ENCODE measurements around the gene PRKCB. TPM values are rescaled to one million over a fixed set of nuclear protein-coding genes. Genes with fewer than 3 reads are reported as not detected.

PRKCB gene
- total and polyA plus RNA-seq, 4 experiments from 2014 or later, result 46.5 to 106 (median 98.2) TPM

DNA sequence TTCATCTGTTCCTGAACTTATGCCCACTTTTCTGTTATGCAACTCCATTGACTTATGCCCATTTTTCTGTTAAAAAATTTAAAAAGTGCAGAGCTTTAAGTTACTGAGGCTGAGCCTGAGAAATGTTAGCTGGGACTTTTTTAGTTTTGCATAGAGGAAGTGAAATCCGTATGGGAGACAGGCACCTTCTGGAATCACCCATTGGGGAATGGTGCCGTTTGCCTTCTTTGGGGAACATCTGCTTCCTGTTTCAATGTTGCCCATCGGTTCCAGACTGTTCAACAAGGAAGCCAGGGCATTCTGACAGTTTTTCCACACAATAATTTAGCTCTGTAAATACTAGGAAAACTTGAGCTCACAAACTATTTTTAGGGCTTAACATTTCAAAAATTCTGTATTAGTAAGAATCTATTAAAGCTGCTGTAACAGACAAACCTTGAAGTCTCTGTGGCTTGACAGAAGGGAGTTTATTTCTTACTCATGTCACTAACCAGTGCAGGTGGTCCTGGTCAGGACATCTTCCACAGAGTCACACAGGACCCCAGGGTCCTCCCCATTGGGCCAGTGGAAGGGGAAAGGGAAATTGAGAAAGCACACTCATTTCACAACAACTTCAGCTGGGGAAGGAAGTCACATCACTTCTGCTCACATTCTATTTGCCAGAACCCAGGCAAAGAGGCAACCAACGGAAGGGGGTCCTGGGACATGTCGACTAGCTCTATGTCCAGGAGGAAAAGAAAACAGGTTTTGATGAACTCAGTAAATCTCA lies 17.2 kb downstream of the PRKCB start:
- no peak overlapping the region for H3K27ac Mint-ChIP-seq
- H3K4me1 ChIP-seq (ENCODE audit: insufficient read depth, low read length), result peaks cover 84% of the 10 kb centered on the region
- no peak for DNase-seq
- peak overlapping the region in 1 of 8 donors; percentile 18 for H3K4me3 Mint-ChIP-seq
- peaks cover 6 to 40% of the 10 kb centered on the region in 2 donors for H3K36me3 Mint-ChIP-seq
- no peaks in the 10 kb centered on the region for H3K36me3 ChIP-seq (ENCODE audit: insufficient read depth, low read length)
- no peaks in the 10 kb centered on the region for H3K9me3 ChIP-seq (ENCODE audit: control insufficient read depth in 1 of 2, low read length in 2 of 2)
- H3K9me3 Mint-ChIP-seq, result no peaks in the 10 kb centered on the region
- H3K27me3 ChIP-seq (ENCODE audit: insufficient read depth, low read length), result no peaks in the 10 kb centered on the region
- peaks cover 68 to 95% (median 84%) of the 10 kb centered on the region in 4 donors for H3K4me1 Mint-ChIP-seq
- H3K27me3 Mint-ChIP-seq, result no peaks in the 10 kb centered on the region
- POLR2A ChIA-PET (ENCODE audit: partially characterized antibody), result interaction anchor here (1.3 to 1.6 kb wide), 3 partner anchors 9 to 16 kb away, joined by 3 to 6 read pairs (median 5); no protein-coding TSS in a partner anchor
- no peak overlapping the region for H3K27ac ChIP-seq (ENCODE audit: low read depth, low read length)
- CTCF ChIA-PET (ENCODE audit: partially characterized antibody), result interaction anchor here (0.8 to 2.3 kb wide), 3 partner anchors 13 to 157 kb away, joined by 3 to 6 read pairs (median 3); no protein-coding TSS in a partner anchor
- H3K4me3 ChIP-seq (ENCODE audit: low read length in 2 of 2), result no peak overlapping the region
- intact Hi-C loops (cut with micrococcal nuclease), result loop anchor here (10.0 kb wide), 1 partner anchor 52 kb away; no protein-coding TSS in a partner anchor

DNA sequence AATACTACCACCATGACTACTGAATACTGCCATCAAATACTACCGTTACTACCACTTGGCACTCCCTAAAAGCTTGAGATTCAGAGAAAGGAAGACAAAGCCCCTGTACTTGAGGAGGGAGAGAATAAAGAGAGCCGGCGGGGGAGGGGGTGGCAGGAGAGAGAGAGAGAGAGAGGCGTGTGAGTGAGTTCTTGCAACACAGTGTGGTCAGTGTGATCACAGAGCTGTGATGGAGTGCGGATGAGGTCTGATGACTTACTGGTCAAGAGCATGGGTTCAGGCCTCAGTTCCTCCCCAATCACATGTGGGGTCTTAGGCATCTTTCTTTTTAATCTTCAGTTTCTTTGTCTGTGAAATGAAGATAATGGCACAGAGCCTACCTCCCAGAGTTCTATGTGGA lies 19.2 kb downstream of the PRKCB start:
- Mint-ChIP-seq H3K27ac (peak overlapping the region in 1 of 7 donors; percentile 40), H3K4me3 (no peak overlapping the region), H3K4me1 (peaks cover 72 to 95% (median 84%) of the 10 kb centered on the region in 4 donors), H3K9me3 (no peaks in the 10 kb centered on the region), H3K27me3 (no peaks in the 10 kb centered on the region), H3K36me3 (peaks cover 5 to 33% of the 10 kb centered on the region in 2 donors)
- no peak overlapping the region for H3K27ac ChIP-seq (ENCODE audit: low read depth, low read length)
- H3K9me3 ChIP-seq (ENCODE audit: control insufficient read depth in 1 of 2, low read length in 2 of 2), result no peaks in the 10 kb centered on the region
- H3K27me3 ChIP-seq (ENCODE audit: insufficient read depth, low read length), result no peaks in the 10 kb centered on the region
- CTCF ChIA-PET (ENCODE audit: partially characterized antibody), result interaction anchor here (1.3 to 1.6 kb wide), 2 partner anchors 22 to 51 kb away, joined by 3 to 4 read pairs; no protein-coding TSS in a partner anchor
- no peak for DNase-seq
- POLR2A ChIA-PET (ENCODE audit: partially characterized antibody), result no interaction called here
- H3K36me3 ChIP-seq (ENCODE audit: insufficient read depth, low read length), result no peaks in the 10 kb centered on the region
- no peak overlapping the region for H3K4me3 ChIP-seq (ENCODE audit: low read length in 2 of 2)
- intact Hi-C loops (cut with micrococcal nuclease), result loop anchor here (10.0 kb wide), 1 partner anchor 50 kb away; no protein-coding TSS in a partner anchor
- H3K4me1 ChIP-seq (ENCODE audit: insufficient read depth, low read length), result peaks cover 87% of the 10 kb centered on the region

DNA sequence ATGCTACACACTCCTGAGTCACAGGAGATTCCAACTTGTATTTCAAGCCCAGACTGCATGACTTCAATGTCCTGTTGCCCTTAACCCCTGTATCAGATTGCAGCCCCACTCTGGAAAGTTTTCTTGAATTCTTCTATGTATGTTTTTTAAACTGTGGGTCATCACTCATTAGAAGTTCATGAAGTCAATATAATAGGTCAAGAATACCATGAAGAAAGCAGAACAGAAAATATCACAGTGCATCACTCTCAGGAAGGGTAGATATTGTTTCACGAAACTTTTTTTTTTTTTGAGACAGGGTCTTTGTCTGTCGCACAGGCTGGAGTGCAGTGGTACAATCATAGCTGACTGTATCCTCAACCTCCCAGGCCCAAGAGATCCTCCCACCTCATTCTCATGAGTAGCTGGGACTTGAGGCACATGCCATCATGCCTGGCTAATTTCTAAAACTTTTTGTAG lies 20.5 kb downstream of the PRKCB start:
- H3K4me3 ChIP-seq (ENCODE audit: low read length in 2 of 2), result no peak overlapping the region
- peaks cover 85% of the 10 kb centered on the region for H3K4me1 ChIP-seq (ENCODE audit: insufficient read depth, low read length)
- H3K9me3 ChIP-seq (ENCODE audit: control insufficient read depth in 1 of 2, low read length in 2 of 2), result no peaks in the 10 kb centered on the region
- no peaks in the 10 kb centered on the region for H3K36me3 ChIP-seq (ENCODE audit: insufficient read depth, low read length)
- no peaks in the 10 kb centered on the region for H3K9me3 Mint-ChIP-seq
- ChIA-PET CTCF (ENCODE audit: partially characterized antibody) (interaction anchor here (1.0 to 2.0 kb wide), 4 partner anchors 16 to 52 kb away, joined by 3 to 6 read pairs (median 4); no protein-coding TSS in a partner anchor), POLR2A (ENCODE audit: partially characterized antibody) (interaction anchor here (1.1 to 1.2 kb wide), 2 partner anchors 13 to 19 kb away, joined by 3 to 5 read pairs; no protein-coding TSS in a partner anchor)
- H3K27ac Mint-ChIP-seq, result peak overlapping the region in 3 of 7 donors; percentile 5 to 42 (median 19)
- intact Hi-C loops (cut with micrococcal nuclease), result loop anchor here (10.0 kb wide), 1 partner anchor 49 kb away; no protein-coding TSS in a partner anchor
- H3K4me3 Mint-ChIP-seq, result no peak overlapping the region
- H3K27ac ChIP-seq (ENCODE audit: low read depth, low read length), result no peak overlapping the region
- no peaks in the 10 kb centered on the region for H3K27me3 Mint-ChIP-seq
- H3K27me3 ChIP-seq (ENCODE audit: insufficient read depth, low read length), result no peaks in the 10 kb centered on the region
- H3K4me1 Mint-ChIP-seq, result peaks cover 68 to 90% (median 79%) of the 10 kb centered on the region in 4 donors
- H3K36me3 Mint-ChIP-seq, result peaks cover 3 to 26% of the 10 kb centered on the region in 2 donors
- DNase-seq, result no peak

DNA sequence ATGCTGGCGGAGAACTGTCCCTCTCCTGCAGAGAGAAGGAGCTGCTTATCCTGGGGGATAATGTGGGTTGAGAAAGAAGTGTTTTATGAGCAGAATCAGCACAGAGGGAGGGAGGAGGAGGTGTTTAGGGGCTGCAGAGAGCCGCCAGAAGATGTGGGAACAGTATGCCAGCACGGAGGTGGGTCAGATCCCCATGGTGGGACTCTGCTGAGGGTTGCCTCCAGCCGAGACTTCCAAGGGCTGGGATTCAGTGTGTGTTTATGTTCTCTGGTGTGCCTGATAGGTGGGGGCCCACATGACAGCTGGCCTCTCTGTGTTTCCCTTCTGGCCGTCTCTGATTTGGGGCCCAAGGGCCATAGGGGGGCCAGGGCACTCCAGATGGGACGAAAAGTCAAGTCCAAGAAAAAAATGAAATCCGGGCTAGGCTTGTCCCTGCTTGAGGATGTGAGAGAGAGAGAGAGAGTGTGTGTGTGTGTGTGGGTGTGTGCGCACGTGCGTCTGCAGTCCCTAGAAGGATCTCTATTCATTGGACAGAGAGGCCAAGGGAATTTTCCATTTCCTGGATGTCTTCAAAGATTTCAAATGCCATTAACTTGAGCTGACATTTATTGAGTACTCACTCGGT lies 21.6 kb downstream of the PRKCB start:
- intact Hi-C loops (cut with micrococcal nuclease), result loop anchor here (10.0 kb wide), 1 partner anchor 47 kb away; no protein-coding TSS in a partner anchor
- no peaks in the 10 kb centered on the region for H3K27me3 Mint-ChIP-seq
- peak overlapping the region in 5 of 7 donors; percentile 6 to 83 (median 44) for H3K27ac Mint-ChIP-seq
- H3K4me3 ChIP-seq (ENCODE audit: low read length in 2 of 2), result no peak overlapping the region
- no peak overlapping the region for H3K27ac ChIP-seq (ENCODE audit: low read depth, low read length)
- H3K4me1 Mint-ChIP-seq, result peaks cover 67 to 92% (median 81%) of the 10 kb centered on the region in 4 donors
- H3K9me3 Mint-ChIP-seq, result no peaks in the 10 kb centered on the region
- no peaks in the 10 kb centered on the region for H3K27me3 ChIP-seq (ENCODE audit: insufficient read depth, low read length)
- POLR2A ChIA-PET (ENCODE audit: partially characterized antibody), result interaction anchor here (0.8 to 1.3 kb wide), 3 partner anchors 10 to 85 kb away, joined by 3 to 5 read pairs (median 3); no protein-coding TSS in a partner anchor
- H3K4me3 Mint-ChIP-seq, result peak overlapping the region in 4 of 8 donors; percentile 32 to 72 (median 66)
- no peaks in the 10 kb centered on the region for H3K36me3 ChIP-seq (ENCODE audit: insufficient read depth, low read length)
- no peaks in the 10 kb centered on the region for H3K9me3 ChIP-seq (ENCODE audit: control insufficient read depth in 1 of 2, low read length in 2 of 2)
- CTCF ChIA-PET (ENCODE audit: partially characterized antibody), result interaction anchor here (2.0 to 2.1 kb wide), 2 partner anchors 50 to 54 kb away, joined by 6 to 14 read pairs; no protein-coding TSS in a partner anchor
- no peak for DNase-seq
- peaks cover 3 to 19% of the 10 kb centered on the region in 2 donors for H3K36me3 Mint-ChIP-seq
- H3K4me1 ChIP-seq (ENCODE audit: insufficient read depth, low read length), result peaks cover 86% of the 10 kb centered on the region

DNA sequence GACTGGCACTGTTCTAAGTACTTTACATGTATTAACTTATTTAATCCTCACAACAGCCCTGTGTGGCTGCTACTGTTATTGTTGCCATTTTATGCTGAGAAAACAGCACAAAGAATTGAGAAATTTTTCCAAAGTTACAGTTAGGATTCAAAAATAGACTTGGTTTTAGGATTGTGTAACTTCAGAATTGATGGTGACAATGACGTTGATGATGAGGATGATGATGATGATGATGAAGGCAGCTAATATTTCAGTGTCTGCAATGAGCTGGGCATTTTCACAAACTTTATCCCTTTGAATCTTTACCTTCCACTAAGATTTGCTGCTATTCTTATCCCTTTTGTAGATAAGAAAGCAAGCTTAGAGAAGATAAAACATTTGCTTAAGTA lies 22.1 kb downstream of the PRKCB start:
- Histone ChIP-seq H3K4me1 (ENCODE audit: insufficient read depth, low read length) (peaks cover 85% of the 10 kb centered on the region), H3K36me3 (ENCODE audit: insufficient read depth, low read length) (no peaks in the 10 kb centered on the region), H3K27me3 (ENCODE audit: insufficient read depth, low read length) (no peaks in the 10 kb centered on the region), H3K27ac (ENCODE audit: low read depth, low read length) (no peak overlapping the region), H3K9me3 (ENCODE audit: control insufficient read depth in 1 of 2, low read length in 2 of 2) (no peaks in the 10 kb centered on the region), H3K4me3 (ENCODE audit: low read length in 2 of 2) (no peak overlapping the region)
- DNase-seq, result no peak
- Mint-ChIP-seq H3K27ac (peak overlapping the region in 4 of 7 donors; percentile 37 to 74 (median 52)), H3K4me1 (peaks cover 65 to 90% (median 80%) of the 10 kb centered on the region in 4 donors), H3K4me3 (peak overlapping the region in 2 of 8 donors; percentile 18 to 44), H3K36me3 (peaks cover 3 to 17% of the 10 kb centered on the region in 2 donors), H3K9me3 (no peaks in the 10 kb centered on the region), H3K27me3 (no peaks in the 10 kb centered on the region)
- POLR2A ChIA-PET (ENCODE audit: partially characterized antibody), result interaction anchor here (0.8 to 1.3 kb wide), 2 partner anchors 11 to 84 kb away, joined by 3 read pairs; no protein-coding TSS in a partner anchor
- intact Hi-C loops (cut with micrococcal nuclease), result loop anchor here (10.0 kb wide), 1 partner anchor 47 kb away; no protein-coding TSS in a partner anchor
- CTCF ChIA-PET (ENCODE audit: partially characterized antibody), result interaction anchor here (1.1 to 2.1 kb wide), 2 partner anchors 47 to 54 kb away, joined by 3 to 14 read pairs; no protein-coding TSS in a partner anchor

DNA sequence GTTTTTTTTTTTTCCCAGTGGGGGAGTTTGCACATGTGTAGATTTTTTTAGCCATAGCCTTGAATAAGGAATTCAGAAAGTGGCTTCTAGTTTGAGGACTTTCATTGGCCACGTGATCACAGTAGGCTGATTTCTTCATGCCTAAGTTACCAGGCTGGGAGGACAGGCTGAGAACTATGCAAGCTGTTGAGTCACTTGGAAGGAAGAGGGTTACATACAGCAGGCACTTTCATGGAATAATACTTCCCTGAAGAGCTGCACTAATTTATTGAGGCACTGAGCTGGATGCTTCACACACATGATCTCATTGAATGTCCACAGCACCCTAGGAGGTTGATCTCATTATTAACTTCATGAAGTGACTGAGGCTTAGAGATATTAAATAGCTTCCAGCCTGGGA lies 22.8 kb downstream of the PRKCB start:
- no peak overlapping the region for H3K4me3 ChIP-seq (ENCODE audit: low read length in 2 of 2)
- H3K27me3 ChIP-seq (ENCODE audit: insufficient read depth, low read length), result no peaks in the 10 kb centered on the region
- intact Hi-C loops (cut with micrococcal nuclease), result loop anchor here (10.0 kb wide), 1 partner anchor 46 kb away; no protein-coding TSS in a partner anchor
- no peak overlapping the region for H3K27ac ChIP-seq (ENCODE audit: low read depth, low read length)
- no peaks in the 10 kb centered on the region for H3K36me3 ChIP-seq (ENCODE audit: insufficient read depth, low read length)
- Mint-ChIP-seq H3K27me3 (no peaks in the 10 kb centered on the region), H3K36me3 (peaks cover 3 to 12% of the 10 kb centered on the region in 2 donors), H3K9me3 (peaks cover 0 to under 1% (median 0%) of the 10 kb centered on the region in 8 donors), H3K4me1 (peaks cover 64 to 90% (median 79%) of the 10 kb centered on the region in 4 donors), H3K4me3 (peak overlapping the region in 2 of 8 donors; percentile 44 to 45), H3K27ac (peak overlapping the region in 4 of 7 donors; percentile 32 to 74 (median 52))
- peaks cover 83% of the 10 kb centered on the region for H3K4me1 ChIP-seq (ENCODE audit: insufficient read depth, low read length)
- ChIA-PET POLR2A (ENCODE audit: partially characterized antibody) (interaction anchor here (0.7 to 1.1 kb wide), 2 partner anchors 9 to 19 kb away, joined by 3 read pairs; no protein-coding TSS in a partner anchor), CTCF (ENCODE audit: partially characterized antibody) (interaction anchor here (1.0 to 2.1 kb wide), 5 partner anchors 22 to 179 kb away, joined by 3 to 14 read pairs (median 4); no protein-coding TSS in a partner anchor)
- DNase-seq, result no peak
- H3K9me3 ChIP-seq (ENCODE audit: control insufficient read depth in 1 of 2, low read length in 2 of 2), result no peaks in the 10 kb centered on the region

Data from CD4-positive, alpha-beta memory T cell (primary cell).